ENCODE results near the gene IFNK.

GRCh38 chr9:27569406-27569805, 45.3 kb downstream of the IFNK start:
- TF ChIP-seq FOSL1 (IDR thresholded peaks at IDR 0.05; ENCODE audit: low read depth) (no peak), EZH2 (IDR thresholded peaks at IDR 0.05) (no peak), POLR2A (IDR thresholded peaks at IDR 0.05; ENCODE audit: borderline replicate concordance, extremely low read depth, insufficient read depth, insufficient read length) (no peak), POLR2AphosphoS5 (IDR thresholded peaks at IDR 0.05; ENCODE audit: low read depth, low read length) (no peak)
- TF ChIP-seq, protein P1, sequence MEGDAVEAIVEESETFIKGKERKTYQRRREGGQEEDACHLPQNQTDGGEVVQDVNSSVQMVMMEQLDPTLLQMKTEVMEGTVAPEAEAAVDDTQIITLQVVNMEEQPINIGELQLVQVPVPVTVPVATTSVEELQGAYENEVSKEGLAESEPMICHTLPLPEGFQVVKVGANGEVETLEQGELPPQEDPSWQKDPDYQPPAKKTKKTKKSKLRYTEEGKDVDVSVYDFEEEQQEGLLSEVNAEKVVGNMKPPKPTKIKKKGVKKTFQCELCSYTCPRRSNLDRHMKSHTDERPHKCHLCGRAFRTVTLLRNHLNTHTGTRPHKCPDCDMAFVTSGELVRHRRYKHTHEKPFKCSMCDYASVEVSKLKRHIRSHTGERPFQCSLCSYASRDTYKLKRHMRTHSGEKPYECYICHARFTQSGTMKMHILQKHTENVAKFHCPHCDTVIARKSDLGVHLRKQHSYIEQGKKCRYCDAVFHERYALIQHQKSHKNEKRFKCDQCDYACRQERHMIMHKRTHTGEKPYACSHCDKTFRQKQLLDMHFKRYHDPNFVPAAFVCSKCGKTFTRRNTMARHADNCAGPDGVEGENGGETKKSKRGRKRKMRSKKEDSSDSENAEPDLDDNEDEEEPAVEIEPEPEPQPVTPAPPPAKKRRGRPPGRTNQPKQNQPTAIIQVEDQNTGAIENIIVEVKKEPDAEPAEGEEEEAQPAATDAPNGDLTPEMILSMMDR (IDR thresholded peaks at IDR 0.05 in 2 of 3, conservative IDR thresholded peaks at IDR 0.05 in 1 of 3; ENCODE audit: borderline replicate concordance in 1 of 3, insufficient read depth in 1 of 3, low read depth in 2 of 3, low read length in 2 of 3), result no peak
